WTC11 (cell line): ENCODE measurements around the gene MGAT2. TPM values are rescaled to one million over a fixed set of nuclear protein-coding genes. Genes with fewer than 3 reads are reported as not detected.

Experiments used
- ATAC-seq: fragments of 200-7000 bp; cut with Tn5 transposase; 2 replicates; pipeline ENCODE4 v1.10.0; 2021; ENCODE audit warnings: mild to moderate bottlenecking, moderate library complexity
- CTCF ChIA-PET: fragments of 300-600 bp; sonication (Branson Sonifier 250); formaldehyde crosslinking; loops from one replicate; lab custom pipeline; 2021; ENCODE audit warnings: antibody characterized with exemption; lab: Charles Lee
- POLR2A ChIA-PET: fragments of 350-600 bp; sonication (Branson Sonifier 250); formaldehyde crosslinking; loops from one replicate; lab custom pipeline; 2021; ENCODE audit warnings: antibody characterized with exemption; lab: Charles Lee
- DNase-seq: peaks from one replicate; pipeline ENCODE4 v3.0.0; 2021; ENCODE audit warnings: low spot score
- H3K27ac Mint-ChIP-seq: 2 replicates; pipeline ENCODE4 v1.8.0; 2021; ENCODE audit warnings: mixed read lengths
- H3K27me3 Mint-ChIP-seq: 2 replicates; pipeline ENCODE4 v1.8.0; 2021; ENCODE audit warnings: low read depth, mild to moderate bottlenecking, moderate library complexity, mixed read lengths
- H3K36me3 Mint-ChIP-seq: 2 replicates; pipeline ENCODE4 v1.8.0; 2021; ENCODE audit warnings: mixed read lengths
- H3K4me1 Mint-ChIP-seq: 2 replicates; pipeline ENCODE4 v1.8.0; 2022; ENCODE audit warnings: mixed read lengths
- H3K4me3 Mint-ChIP-seq: 2 replicates; pipeline ENCODE4 v1.8.0; 2021; ENCODE audit warnings: mild to moderate bottlenecking, moderate library complexity, mixed read lengths
- H3K9me3 Mint-ChIP-seq: 2 replicates; pipeline ENCODE4 v1.8.0; 2021; ENCODE audit warnings: mixed read lengths
- ARID4B ChIP-seq: sonication (generic); formaldehyde crosslinking; IDR thresholded peaks from 2 replicates; pipeline ENCODE4 v1.8.0; 2023; ENCODE audit warnings: missing genetic modification reagents, mild to moderate bottlenecking, borderline replicate concordance
- ATF2 ChIP-seq: sonication (generic); formaldehyde crosslinking; IDR thresholded peaks from 2 replicates; pipeline ENCODE4 v1.8.1; 2022; ENCODE audit warnings: low read depth, missing genetic modification reagents, borderline replicate concordance
- ATF6 ChIP-seq: sonication (generic); formaldehyde crosslinking; IDR thresholded peaks from 2 replicates; pipeline ENCODE4 v1.8.1; 2023; ENCODE audit warnings: mild to moderate bottlenecking, missing genetic modification reagents
- ELF4 ChIP-seq: sonication (generic); formaldehyde crosslinking; IDR thresholded peaks from 2 replicates; pipeline ENCODE4 v1.8.1; 2022; ENCODE audit warnings: low read depth, mild to moderate bottlenecking, moderate library complexity, missing genetic modification reagents
- HMGA2 ChIP-seq: fragments of 250-450 bp; sonication (Bioruptor Pico); IDR thresholded peaks from 2 replicates; pipeline ENCODE4 v1.4.0; 2021; ENCODE audit warnings: mild to moderate bottlenecking, moderate library complexity
- HMGXB4 ChIP-seq: sonication (generic); formaldehyde crosslinking; IDR thresholded peaks from 2 replicates; pipeline ENCODE4 v1.8.1; 2023; ENCODE audit warnings: mild to moderate bottlenecking, moderate library complexity, missing genetic modification reagents
- MAX ChIP-seq: sonication (generic); formaldehyde crosslinking; IDR thresholded peaks from 2 replicates; pipeline ENCODE4 v1.8.0; 2022; ENCODE audit warnings: mild to moderate bottlenecking, missing genetic modification reagents
- MXD4 ChIP-seq: fragments of 250-450 bp; sonication (Bioruptor Pico); IDR thresholded peaks from 2 replicates; pipeline ENCODE4 v1.8.0; 2021; ENCODE audit warnings: mild to moderate bottlenecking, moderate library complexity, borderline replicate concordance
- MYBL2 ChIP-seq: sonication (generic); formaldehyde crosslinking; IDR thresholded peaks from 2 replicates; pipeline ENCODE4 v1.8.1; 2023; ENCODE audit warnings: mild to moderate bottlenecking, moderate library complexity, missing genetic modification reagents
- NR2C2 ChIP-seq: sonication (generic); formaldehyde crosslinking; IDR thresholded peaks from 2 replicates; pipeline ENCODE4 v1.8.0; 2022; ENCODE audit warnings: mild to moderate bottlenecking, missing genetic modification reagents
- PREB ChIP-seq: sonication (generic); formaldehyde crosslinking; IDR thresholded peaks from 2 replicates; pipeline ENCODE4 v1.8.1; 2022; ENCODE audit warnings: mild to moderate bottlenecking, missing genetic modification reagents, moderate library complexity, borderline replicate concordance
- RORB ChIP-seq: fragments of 250-450 bp; sonication (Bioruptor Pico); IDR thresholded peaks from 2 replicates; pipeline ENCODE4 v1.9.0; 2021; ENCODE audit warnings: mild to moderate bottlenecking
- ZBTB21 ChIP-seq: sonication (generic); formaldehyde crosslinking; IDR thresholded peaks from 2 replicates; pipeline ENCODE4 v1.8.1; 2023; ENCODE audit warnings: mild to moderate bottlenecking, missing genetic modification reagents, borderline replicate concordance
- ZMAT4 ChIP-seq: fragments of 250-450 bp; sonication (Bioruptor Pico); IDR thresholded peaks from 2 replicates; pipeline ENCODE4 v1.9.0; 2021; ENCODE audit warnings: mild to moderate bottlenecking
- ZNF219 ChIP-seq: sonication (generic); formaldehyde crosslinking; IDR thresholded peaks from 2 replicates; pipeline ENCODE4 v1.8.0; 2023; ENCODE audit warnings: missing genetic modification reagents, mild to moderate bottlenecking, borderline replicate concordance
- ZSCAN18 ChIP-seq: fragments of 250-450 bp; sonication (Bioruptor Pico); IDR thresholded peaks from 2 replicates; pipeline ENCODE4 v2.1.2; 2022; ENCODE audit warnings: mild to moderate bottlenecking, moderate library complexity
- total RNA-seq: library from RNA; stranded (reverse); gene quantifications from 3 replicates; pipeline ENCODE4 v1.2.3, GENCODE V29; 2021
- TF ChIP-seq, protein P1 (sequence below): sonication (generic); formaldehyde crosslinking; IDR thresholded peaks from 2 replicates; pipeline ENCODE4 v1.8.1; 2023; ENCODE audit warnings: mild to moderate bottlenecking, missing genetic modification reagents, moderate library complexity
- TF ChIP-seq, protein P2 (sequence below): sonication (generic); formaldehyde crosslinking; IDR thresholded peaks from 2 replicates; pipeline ENCODE4 v1.8.0; 2022; ENCODE audit warnings: mild to moderate bottlenecking, missing genetic modification reagents

Gene MGAT2
- total RNA-seq, 1 experiment from 2014 or later, result 25.2 TPM

- TF ChIP-seq ZNF219 (CRISPR knock-in tag) (no peak), PREB (CRISPR knock-in tag) (0 out of 2 replicates have a peak, but pooled peaks have one; percentile 30), ZSCAN18 (no peak), ZMAT4 (no peak), RORB (no peak), MYBL2 (CRISPR knock-in tag) (no peak), ARID4B (no peak; the same call in 1 of the 2 replicates), MXD4 (no peak)
- TF ChIP-seq, protein P1, sequence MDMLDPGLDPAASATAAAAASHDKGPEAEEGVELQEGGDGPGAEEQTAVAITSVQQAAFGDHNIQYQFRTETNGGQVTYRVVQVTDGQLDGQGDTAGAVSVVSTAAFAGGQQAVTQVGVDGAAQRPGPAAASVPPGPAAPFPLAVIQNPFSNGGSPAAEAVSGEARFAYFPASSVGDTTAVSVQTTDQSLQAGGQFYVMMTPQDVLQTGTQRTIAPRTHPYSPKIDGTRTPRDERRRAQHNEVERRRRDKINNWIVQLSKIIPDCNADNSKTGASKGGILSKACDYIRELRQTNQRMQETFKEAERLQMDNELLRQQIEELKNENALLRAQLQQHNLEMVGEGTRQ (CRISPR knock-in tag), result no peak
Observed at GRCh38 chr14:49634547-49635334, 14.1 kb downstream of the MGAT2 start, which contains the start of gene DNAAF2 (continued).

DNA sequence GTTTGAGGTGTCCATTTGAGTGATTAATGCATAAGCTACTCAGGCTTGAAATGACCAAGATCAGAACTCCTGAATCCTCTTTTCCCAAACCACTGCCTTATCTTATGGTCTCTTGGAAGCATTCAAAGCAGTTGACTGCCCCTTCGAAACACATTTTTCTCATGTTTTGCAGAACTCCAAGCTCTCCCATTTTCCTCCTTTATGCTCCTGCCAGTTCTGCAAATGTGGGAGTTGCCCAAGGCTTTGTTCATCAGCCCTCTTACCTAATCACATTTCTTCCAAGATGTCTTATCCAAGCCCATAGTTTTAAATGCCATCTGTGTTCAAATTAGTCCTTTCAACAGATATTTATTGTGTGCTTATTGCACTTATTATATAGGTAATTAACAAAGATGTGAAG lies 16.3 kb downstream of the MGAT2 start:
- Mint-ChIP-seq H3K4me1 (peaks cover 29% of the 10 kb centered on the region), H3K9me3 (no peaks in the 10 kb centered on the region), H3K36me3 (peaks cover 33% of the 10 kb centered on the region), H3K27me3 (no peaks in the 10 kb centered on the region), H3K4me3 (peak overlapping the region; percentile 99), H3K27ac (peak overlapping the region; percentile 82)
- ATAC-seq (no peak), DNase-seq (no peak)
- POLR2A ChIA-PET, result interaction anchor here (2.4 kb wide), 1 partner anchor 16 kb away, joined by 6 read pairs; the partner anchor contains the start of genes MGAT2 and RPL36AL
- CTCF ChIA-PET, result no interaction called here
- TF ChIP-seq, protein P2, sequence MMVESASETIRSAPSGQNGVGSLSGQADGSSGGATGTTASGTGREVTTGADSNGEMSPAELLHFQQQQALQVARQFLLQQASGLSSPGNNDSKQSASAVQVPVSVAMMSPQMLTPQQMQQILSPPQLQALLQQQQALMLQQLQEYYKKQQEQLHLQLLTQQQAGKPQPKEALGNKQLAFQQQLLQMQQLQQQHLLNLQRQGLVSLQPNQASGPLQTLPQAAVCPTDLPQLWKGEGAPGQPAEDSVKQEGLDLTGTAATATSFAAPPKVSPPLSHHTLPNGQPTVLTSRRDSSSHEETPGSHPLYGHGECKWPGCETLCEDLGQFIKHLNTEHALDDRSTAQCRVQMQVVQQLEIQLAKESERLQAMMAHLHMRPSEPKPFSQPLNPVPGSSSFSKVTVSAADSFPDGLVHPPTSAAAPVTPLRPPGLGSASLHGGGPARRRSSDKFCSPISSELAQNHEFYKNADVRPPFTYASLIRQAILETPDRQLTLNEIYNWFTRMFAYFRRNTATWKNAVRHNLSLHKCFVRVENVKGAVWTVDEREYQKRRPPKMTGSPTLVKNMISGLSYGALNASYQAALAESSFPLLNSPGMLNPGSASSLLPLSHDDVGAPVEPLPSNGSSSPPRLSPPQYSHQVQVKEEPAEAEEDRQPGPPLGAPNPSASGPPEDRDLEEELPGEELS, result no peak
- no peak for TF ChIP-seq ATF2 (CRISPR knock-in tag)
- TF ChIP-seq ELF4 (CRISPR knock-in tag), result no peak
- TF ChIP-seq HMGXB4 (CRISPR knock-in tag), result no peak
- TF ChIP-seq HMGA2, result no peak
- TF ChIP-seq ZBTB21 (CRISPR knock-in tag), result no peak
- no peak for TF ChIP-seq MXD4
- no peak for TF ChIP-seq NR2C2 (CRISPR knock-in tag)
- TF ChIP-seq MAX (CRISPR knock-in tag), result no peak
- TF ChIP-seq ATF6, result no peak
